ENCODE results near the gene SIN3B. TPM values are rescaled to one million over a fixed set of nuclear protein-coding genes. Genes with fewer than 3 reads are reported as not detected.
"Not testable (repeated sequence)": the region's sequence is repeated elsewhere in the genome, so short reads cannot be mapped to it uniquely, and the experiment has no call there.

Gene SIN3B
- total RNA-seq, 1 donor from 2014 or later, result 34.6 TPM

- FAIRE-seq, result no peak
- DNase-seq (ENCODE audit: low spot score in 2 of 2), result no peak
These were observed 31.8 kb downstream of the SIN3B start for GRCh38 chr19:16861011-16861410.

- FAIRE-seq, result no peak
- DNase-seq (ENCODE audit: low spot score in 2 of 2), result no peak
These were observed 32.6 kb downstream of the SIN3B start for GRCh38 chr19:16861834-16862233.

- DNase-seq (ENCODE audit: low spot score in 2 of 2), result no peak
- no peak for FAIRE-seq
These were observed 33.7 kb downstream of the SIN3B start for GRCh38 chr19:16862826-16863415.

- DNase-seq (ENCODE audit: low spot score in 2 of 2), result no peak
- FAIRE-seq, result no peak
These were observed 38.0 kb downstream of the SIN3B start for GRCh38 chr19:16867211-16867610.

GRCh38 chr19:16868423-16869130 is 39.4 kb downstream of the SIN3B start:
- no peak for DNase-seq (ENCODE audit: low spot score in 2 of 2)
- FAIRE-seq, result no peak

- DNase-seq (ENCODE audit: low spot score in 2 of 2), result no peak
- FAIRE-seq, result no peak
These were observed 40.3 kb downstream of the SIN3B start for GRCh38 chr19:16869331-16869972.

GRCh38 chr19:16871871-16872270 is 42.7 kb downstream of the SIN3B start:
- no peak for DNase-seq (ENCODE audit: low spot score in 2 of 2)
- FAIRE-seq, result no peak

GRCh38 chr19:16872728-16873127 is 43.5 kb downstream of the SIN3B start:
- FAIRE-seq (no peak), DNase-seq (ENCODE audit: low spot score in 2 of 2) (no peak)

- no peak for FAIRE-seq
- no peak for DNase-seq (ENCODE audit: low spot score in 2 of 2)
These were observed 44.4 kb downstream of the SIN3B start for GRCh38 chr19:16873594-16873993.

- DNase-seq (ENCODE audit: low spot score in 2 of 2), result no peak
- FAIRE-seq, result no peak
These were observed 45.2 kb downstream of the SIN3B start for GRCh38 chr19:16874250-16874977.

- not testable (repeated sequence) for FAIRE-seq
These were observed 45.7 kb downstream of the SIN3B start for GRCh38 chr19:16874978-16875299.

GRCh38 chr19:16875584-16876555 is 46.7 kb downstream of the SIN3B start:
- DNase-seq (ENCODE audit: low spot score in 2 of 2) (no peak), FAIRE-seq (no peak)

More at GRCh38 chr19:16874978-16875299, 45.7 kb downstream of the SIN3B start:
- DNase-seq (ENCODE audit: low spot score in 2 of 2), result not testable (repeated sequence)

- FAIRE-seq (no peak), DNase-seq (ENCODE audit: low spot score in 2 of 2) (no peak)
These were observed 47.7 kb downstream of the SIN3B start for GRCh38 chr19:16876904-16877361.

GRCh38 chr19:16877581-16877980 is 48.4 kb downstream of the SIN3B start:
- DNase-seq (ENCODE audit: low spot score in 2 of 2), result no peak
- no peak for FAIRE-seq

- DNase-seq (ENCODE audit: low spot score in 2 of 2) (no peak), FAIRE-seq (no peak)
These were observed 49.2 kb downstream of the SIN3B start for GRCh38 chr19:16878181-16878965.

GRCh38 chr19:16880884-16881554 is 51.8 kb downstream of the SIN3B start:
- FAIRE-seq, result no peak
- no peak for DNase-seq (ENCODE audit: low spot score in 2 of 2)

GRCh38 chr19:16882146-16882545 is 52.9 kb downstream of the SIN3B start:
- FAIRE-seq (no peak), DNase-seq (ENCODE audit: low spot score in 2 of 2) (no peak)

GRCh38 chr19:16883522-16883921 is 54.3 kb downstream of the SIN3B start:
- no peak for FAIRE-seq
- DNase-seq (ENCODE audit: low spot score in 2 of 2), result no peak

GRCh38 chr19:16885166-16885565 is 56.0 kb downstream of the SIN3B start:
- FAIRE-seq, result no peak
- DNase-seq (ENCODE audit: low spot score in 2 of 2), result no peak

Data from frontal cortex (tissue), 4 donors.